Testis (tissue), 2 donors: ENCODE data around the gene NR1H3.

Source experiments
- CTCF ChIP-seq, 3 experiments: fragments of 450-650 bp in 2 of 3; fragments of 200-600 bp in 1 of 3; sonication (generic) in 1 of 3; IDR thresholded peaks; one replicate each; pipeline ENCODE4 v1.5.1; 2016 to 2019; ENCODE audit warnings: antibody characterized with exemption in 3 of 3, mild to moderate bottlenecking in 2 of 3, moderate library complexity in 1 of 3
- POLR2A ChIP-seq: fragments of 450-650 bp; IDR thresholded peaks from one replicate; pipeline ENCODE4 v1.6.1; 2017; ENCODE audit warnings: antibody characterized with exemption, mild to moderate bottlenecking, moderate library complexity

- TF ChIP-seq CTCF (IDR thresholded peaks at IDR 0.05) (no peak), POLR2A (no peak)
Observed at GRCh38 chr11:47306484-47306844, 48.7 kb downstream of the NR1H3 start.
